Caco-2 (cell line): Measurements from ENCODE around the gene TXNRD2. TPM values are rescaled to one million over a fixed set of nuclear protein-coding genes. Genes with fewer than 3 reads are reported as not detected.

Source experiments
- BruUV-seq: library from RNA; stranded (reverse); fragments of 400-500 nt; replicated peaks from 2 replicates; lab custom pipeline; 2021; lab: Mats Ljungman, UMichigan
- CTCF ChIA-PET: fragments of 300-600 bp; sonication (Branson Sonifier 250); formaldehyde crosslinking; loops from one replicate; lab custom pipeline; 2022; ENCODE audit warnings: antibody characterized with exemption; lab: Charles Lee
- POLR2A ChIA-PET: fragments of 300-600 bp; sonication (Branson Sonifier 250); formaldehyde crosslinking; loops from one replicate; lab custom pipeline; 2022; ENCODE audit warnings: antibody characterized with exemption; lab: Charles Lee
- DNase-seq, 2 experiments: peaks; one replicate each; pipeline versions ENCODE4 v3.0.0 to v3.0.0-alpha.2; 2020 to 2022
- H3K27me3 ChIP-seq: replicated peaks from 2 replicates; pipeline ENCODE4 v1.6.0; 2011; ENCODE audit warnings: low read length; ENCODE audit not compliant: control insufficient read depth, insufficient read depth
- H3K36me3 ChIP-seq: 2 replicates; pipeline ENCODE4 v1.5.1; 2011; ENCODE audit warnings: low read length; ENCODE audit not compliant: control insufficient read depth, insufficient read depth
- H3K4me1 ChIP-seq: fragments of 250-450 bp; sonication (Bioruptor Pico); 2 replicates; pipeline ENCODE4 v1.5.1; 2020; ENCODE audit warnings: mild to moderate bottlenecking
- H3K4me3 ChIP-seq: 2 replicates; pipeline ENCODE4 v1.5.1; 2011; ENCODE audit warnings: low read depth, mild to moderate bottlenecking, control low read depth, low read length
- H3K9me3 ChIP-seq: fragments of 250-450 bp; sonication (Bioruptor Pico); 2 replicates; pipeline ENCODE4 v1.5.1; 2020; ENCODE audit warnings: mild to moderate bottlenecking, moderate library complexity
- H3K27ac Mint-ChIP-seq: one replicate; pipeline ENCODE4 v1.8.0; 2022; ENCODE audit warnings: mixed read lengths; ENCODE audit not compliant: unreplicated experiment
- H3K27me3 Mint-ChIP-seq: one replicate; pipeline ENCODE4 v1.8.0; 2022; ENCODE audit warnings: mixed read lengths; ENCODE audit not compliant: insufficient read depth, unreplicated experiment
- H3K36me3 Mint-ChIP-seq: one replicate; pipeline ENCODE4 v1.8.0; 2022; ENCODE audit warnings: mild to moderate bottlenecking, mixed read lengths; ENCODE audit not compliant: insufficient read depth, unreplicated experiment
- H3K4me1 Mint-ChIP-seq: one replicate; pipeline ENCODE4 v1.8.0; 2022; ENCODE audit warnings: low read depth, mixed read lengths; ENCODE audit not compliant: unreplicated experiment
- H3K4me3 Mint-ChIP-seq: one replicate; pipeline ENCODE4 v1.8.0; 2022; ENCODE audit warnings: mild to moderate bottlenecking, moderate library complexity, mixed read lengths; ENCODE audit not compliant: unreplicated experiment
- H3K9me3 Mint-ChIP-seq: one replicate; pipeline ENCODE4 v1.8.0; 2022; ENCODE audit warnings: mixed read lengths; ENCODE audit not compliant: unreplicated experiment
- CTCF ChIP-seq, 2 experiments: fragments of 200-600 bp in 1 of 2; IDR thresholded peaks; 1 replicate in 1 of 2; 2 replicates in 1 of 2; pipeline versions ENCODE4 v1.5.1 to v1.8.0; 2011 to 2022; ENCODE audit warnings: antibody characterized with exemption in 1 of 2, control low read depth in 1 of 2, inconsistent platforms in 1 of 2, low read depth in 1 of 2, low read length in 1 of 2, mild to moderate bottlenecking in 1 of 2, moderate library complexity in 1 of 2; ENCODE audit not compliant: insufficient read depth in 1 of 2, severe bottlenecking in 1 of 2, unreplicated experiment in 1 of 2
- intact Hi-C: fragments of 100-400 bp; cut with micrococcal nuclease; formaldehyde crosslinking; loops from one replicate; pipeline ENCODE4 v1.10.0; 2022; ENCODE audit not compliant: unreplicated experiment
- total RNA-seq: library from RNA; stranded (reverse); gene quantifications from 2 replicates; pipeline ENCODE4 v1.2.3, GENCODE V29; 2022

Gene TXNRD2
- total RNA-seq, 1 experiment from 2014 or later = 44.8 TPM

- Mint-ChIP-seq H3K27ac (no peak overlapping the region), H3K9me3 (no peaks in the 10 kb centered on the region), H3K36me3 (no peaks in the 10 kb centered on the region), H3K4me1 (no peaks in the 10 kb centered on the region), H3K27me3 (no peaks in the 10 kb centered on the region), H3K4me3 (no peak overlapping the region)
- Histone ChIP-seq H3K4me1 (no peaks in the 10 kb centered on the region), H3K36me3 (no peaks in the 10 kb centered on the region), H3K4me3 (no peak overlapping the region), H3K27me3 (no peaks in the 10 kb centered on the region), H3K9me3 (no peaks in the 10 kb centered on the region)
- DNase-seq = no peak
- BruUV-seq = no TSS peak
- no peak for TF ChIP-seq CTCF (IDR thresholded peaks at IDR 0.05; ENCODE audit: insufficient read depth in 1 of 2, low read depth in 1 of 2, low read length in 1 of 2, severe bottlenecking in 1 of 2, unreplicated experiment in 1 of 2)
- intact Hi-C loops = no loop called here
- ChIA-PET POLR2A (no interaction called here), CTCF (no interaction called here)
These were observed 42.1 kb upstream of the TXNRD2 start for GRCh38 chr22:19983741-19984140.

GRCh38 chr22:19982991-19983578, 41.5 kb upstream of the TXNRD2 start:
- no peak for DNase-seq
- TF ChIP-seq CTCF (IDR thresholded peaks at IDR 0.05; ENCODE audit: insufficient read depth in 1 of 2, low read depth in 1 of 2, low read length in 1 of 2, severe bottlenecking in 1 of 2, unreplicated experiment in 1 of 2) = no peak
- H3K27me3 Mint-ChIP-seq = no peaks in the 10 kb centered on the region
- no peak overlapping the region for H3K4me3 Mint-ChIP-seq
- no peaks in the 10 kb centered on the region for H3K9me3 Mint-ChIP-seq
- Histone ChIP-seq H3K4me3 (no peak overlapping the region), H3K9me3 (no peaks in the 10 kb centered on the region), H3K4me1 (no peaks in the 10 kb centered on the region), H3K36me3 (no peaks in the 10 kb centered on the region), H3K27me3 (no peaks in the 10 kb centered on the region)
- BruUV-seq = no TSS peak
- H3K36me3 Mint-ChIP-seq = peaks cover under 1% of the 10 kb centered on the region
- no peak overlapping the region for H3K27ac Mint-ChIP-seq
- intact Hi-C loops = no loop called here
- H3K4me1 Mint-ChIP-seq = no peaks in the 10 kb centered on the region
- ChIA-PET POLR2A (no interaction called here), CTCF (no interaction called here)

GRCh38 chr22:19981961-19982920, 40.6 kb upstream of the TXNRD2 start:
- no peaks in the 10 kb centered on the region for H3K36me3 ChIP-seq
- TF ChIP-seq CTCF (IDR thresholded peaks at IDR 0.05; ENCODE audit: insufficient read depth in 1 of 2, low read depth in 1 of 2, low read length in 1 of 2, severe bottlenecking in 1 of 2, unreplicated experiment in 1 of 2) = no peak
- no peak overlapping the region for H3K4me3 Mint-ChIP-seq
- no peaks in the 10 kb centered on the region for H3K9me3 ChIP-seq
- ChIA-PET CTCF (no interaction called here), POLR2A (no interaction called here)
- no peak overlapping the region for H3K27ac Mint-ChIP-seq
- H3K36me3 Mint-ChIP-seq = peaks cover 6% of the 10 kb centered on the region
- no peak for DNase-seq
- no peaks in the 10 kb centered on the region for H3K4me1 ChIP-seq
- H3K9me3 Mint-ChIP-seq = no peaks in the 10 kb centered on the region
- intact Hi-C loops = no loop called here
- BruUV-seq = no TSS peak
- H3K27me3 Mint-ChIP-seq = no peaks in the 10 kb centered on the region
- no peaks in the 10 kb centered on the region for H3K27me3 ChIP-seq
- H3K4me3 ChIP-seq = no peak overlapping the region
- H3K4me1 Mint-ChIP-seq = no peaks in the 10 kb centered on the region
